ENCODE measurements around the gene QTRT2.

GRCh38 chr3:114034211-114034610 lies 22.3 kb upstream of the QTRT2 start:
- TF ChIP-seq, protein P1, sequence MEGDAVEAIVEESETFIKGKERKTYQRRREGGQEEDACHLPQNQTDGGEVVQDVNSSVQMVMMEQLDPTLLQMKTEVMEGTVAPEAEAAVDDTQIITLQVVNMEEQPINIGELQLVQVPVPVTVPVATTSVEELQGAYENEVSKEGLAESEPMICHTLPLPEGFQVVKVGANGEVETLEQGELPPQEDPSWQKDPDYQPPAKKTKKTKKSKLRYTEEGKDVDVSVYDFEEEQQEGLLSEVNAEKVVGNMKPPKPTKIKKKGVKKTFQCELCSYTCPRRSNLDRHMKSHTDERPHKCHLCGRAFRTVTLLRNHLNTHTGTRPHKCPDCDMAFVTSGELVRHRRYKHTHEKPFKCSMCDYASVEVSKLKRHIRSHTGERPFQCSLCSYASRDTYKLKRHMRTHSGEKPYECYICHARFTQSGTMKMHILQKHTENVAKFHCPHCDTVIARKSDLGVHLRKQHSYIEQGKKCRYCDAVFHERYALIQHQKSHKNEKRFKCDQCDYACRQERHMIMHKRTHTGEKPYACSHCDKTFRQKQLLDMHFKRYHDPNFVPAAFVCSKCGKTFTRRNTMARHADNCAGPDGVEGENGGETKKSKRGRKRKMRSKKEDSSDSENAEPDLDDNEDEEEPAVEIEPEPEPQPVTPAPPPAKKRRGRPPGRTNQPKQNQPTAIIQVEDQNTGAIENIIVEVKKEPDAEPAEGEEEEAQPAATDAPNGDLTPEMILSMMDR (conservative IDR thresholded peaks at IDR 0.05; ENCODE audit: low read length): no peak
- TF ChIP-seq EZH2phosphoT487 (IDR thresholded peaks at IDR 0.05; ENCODE audit: borderline replicate concordance, low read depth, low read length): no peak

Measured in OCI-LY7 (cell line).